Ecto neural progenitor cell (in vitro differentiated cells): Measurements from ENCODE around the gene RNF32.
"Not testable (repeated sequence)": the region's sequence is repeated elsewhere in the genome, so short reads cannot be mapped to it uniquely, and the experiment has no call there.

Experiments used
- DNase-seq: peaks from one replicate; pipeline ENCODE4 v3.0.0-alpha.2; 2018; ENCODE audit warnings: low spot score

RNF32 gene

DNA sequence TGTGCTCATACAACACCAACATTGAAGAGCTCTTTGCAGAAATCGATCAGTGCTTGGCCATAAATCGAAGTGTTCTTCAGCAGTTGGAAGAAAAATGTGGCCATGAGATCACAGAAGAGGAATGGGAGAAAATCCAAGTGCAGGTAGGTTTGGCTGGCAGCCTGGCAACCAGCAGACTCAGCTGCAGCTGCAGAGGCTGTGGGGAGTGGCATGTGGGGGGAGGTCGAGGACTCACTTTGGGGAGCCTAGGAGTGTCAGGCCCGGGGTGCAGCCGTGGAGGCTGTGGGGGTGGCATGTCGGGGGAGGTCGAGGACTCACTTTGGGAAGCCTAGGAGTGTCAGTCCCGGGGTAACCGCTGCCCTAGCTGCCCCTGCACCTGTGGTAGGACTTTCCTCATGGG, 35.1 kb downstream of the RNF32 start:
- no peak for DNase-seq

DNA sequence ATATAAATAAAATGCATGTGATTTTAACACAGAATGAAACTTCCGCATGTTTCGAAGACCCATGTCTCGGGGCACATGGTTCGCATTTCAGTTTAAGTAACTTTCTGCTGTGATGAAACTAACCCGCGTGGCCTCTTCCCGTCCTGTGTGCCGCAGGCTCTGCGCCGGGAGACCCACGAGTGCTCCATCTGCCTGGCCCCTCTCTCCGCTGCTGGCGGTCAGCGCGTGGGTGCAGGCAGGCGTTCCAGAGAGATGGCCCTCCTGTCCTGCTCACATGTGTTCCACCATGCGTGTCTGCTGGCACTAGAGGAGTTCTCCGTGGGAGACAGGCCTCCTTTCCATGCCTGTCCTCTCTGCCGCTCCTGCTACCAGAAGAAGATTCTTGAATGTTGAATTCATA, 35.7 kb downstream of the RNF32 start:
- no peak for DNase-seq

DNA sequence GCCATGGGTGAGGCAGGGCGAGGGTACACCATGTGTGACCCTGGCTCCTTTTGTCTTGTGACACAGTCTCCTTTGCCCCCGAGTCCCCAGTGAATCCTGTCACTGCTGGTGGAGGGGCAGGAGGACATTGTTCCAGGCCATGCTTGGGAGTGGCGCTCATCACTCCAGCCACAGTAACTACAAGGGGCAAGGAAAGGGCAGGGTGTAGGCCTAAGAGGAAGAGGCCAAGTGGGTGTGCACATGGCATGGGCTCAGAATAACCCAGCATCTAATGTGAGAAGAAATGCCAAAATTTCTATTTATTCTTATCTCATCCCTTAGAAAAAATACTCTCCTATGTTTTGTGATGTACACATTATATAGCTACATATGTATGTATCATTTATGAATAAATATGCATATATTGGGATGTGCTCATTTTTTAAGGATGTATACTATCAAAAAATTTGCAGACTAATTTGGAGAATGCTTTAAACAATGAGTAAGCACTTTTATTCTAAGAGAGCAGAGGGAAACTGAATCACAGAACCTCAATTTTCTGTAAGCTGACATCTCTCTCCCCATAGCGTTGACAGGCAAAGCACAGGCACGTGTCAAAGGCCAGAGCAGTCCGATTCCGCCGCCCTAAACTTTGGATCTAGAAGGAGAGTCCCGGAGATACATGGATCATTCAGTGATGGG, 36.9 kb downstream of the RNF32 start:
- no peak for DNase-seq

DNA sequence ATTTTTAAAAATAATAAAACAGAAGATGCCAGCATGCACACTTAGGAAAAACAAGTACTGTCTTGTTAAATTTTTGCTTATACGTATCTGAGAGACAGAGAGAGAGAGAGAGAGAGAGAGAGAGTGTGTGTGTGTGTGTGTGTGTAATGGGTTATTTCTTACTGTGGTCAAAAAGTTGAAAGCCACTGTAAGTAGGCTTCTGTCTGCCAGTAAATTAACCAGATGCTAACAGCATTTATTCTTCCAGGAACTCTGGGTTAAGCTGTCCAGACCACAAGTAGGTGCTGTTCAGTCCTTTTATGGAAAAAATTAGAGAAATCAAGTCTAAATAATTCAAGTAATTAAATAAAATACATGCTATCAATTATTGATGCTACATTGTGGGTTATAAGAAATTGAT, 39.7 kb downstream of the RNF32 start:
- DNase-seq = no peak

DNA sequence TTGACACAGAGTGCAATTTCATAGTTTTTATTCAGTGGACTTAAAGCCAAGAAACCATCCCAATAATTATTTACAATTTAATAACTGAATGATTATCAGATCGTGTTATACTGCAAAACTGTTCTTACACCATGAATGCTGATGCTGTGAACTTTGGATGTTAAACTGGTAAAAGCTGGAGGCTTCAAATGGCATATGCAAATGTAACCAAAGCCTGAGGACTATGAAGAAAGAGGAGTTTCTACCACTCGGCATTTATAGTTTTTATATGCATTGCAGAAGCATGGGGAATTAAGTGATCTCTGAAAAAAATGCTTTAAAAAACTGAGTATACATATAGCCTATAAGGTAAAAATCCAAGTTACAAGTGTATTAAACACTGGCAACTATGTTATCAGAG, 42.4 kb downstream of the RNF32 start:
- no peak for DNase-seq

DNA sequence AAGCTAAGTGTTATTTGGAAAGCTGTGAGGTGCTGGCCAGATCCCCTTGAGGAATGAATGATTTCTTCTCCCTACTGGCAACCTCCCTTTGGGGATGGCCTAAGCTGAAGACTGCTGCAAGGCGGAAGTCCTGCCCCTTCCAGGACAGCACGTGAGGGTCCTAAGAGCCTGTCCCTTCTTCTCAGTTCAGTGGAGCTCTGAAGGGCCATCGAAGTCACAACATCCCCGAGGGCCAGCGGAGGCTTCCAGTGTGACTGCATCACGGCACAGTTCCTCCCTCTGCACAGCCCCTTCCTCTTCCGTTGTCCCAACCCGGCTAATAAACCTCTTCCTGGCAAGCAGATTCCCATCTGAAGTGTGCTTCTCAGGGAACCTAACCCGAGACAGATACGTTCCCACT, 43.7 kb downstream of the RNF32 start:
- DNase-seq = no peak

DNA sequence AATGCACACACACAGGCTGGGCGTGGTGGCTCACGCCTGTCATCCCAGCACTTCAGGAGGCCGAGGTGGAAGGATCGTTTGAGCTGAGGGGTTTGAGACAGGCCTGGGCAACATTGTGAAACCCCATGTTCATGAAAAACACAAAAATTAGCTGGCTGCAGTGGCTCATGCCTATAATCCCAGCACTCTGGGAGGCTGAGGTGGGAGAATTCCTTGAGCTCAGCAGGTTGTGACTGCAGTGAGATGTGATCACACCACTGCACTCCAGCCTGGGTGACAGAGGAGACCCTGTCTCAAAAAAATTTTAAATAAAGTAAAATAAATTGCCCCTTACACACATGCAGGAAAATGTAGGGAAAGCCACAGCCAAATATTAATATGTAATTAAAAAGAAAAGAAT, 44.1 kb downstream of the RNF32 start:
- DNase-seq = no peak

DNA sequence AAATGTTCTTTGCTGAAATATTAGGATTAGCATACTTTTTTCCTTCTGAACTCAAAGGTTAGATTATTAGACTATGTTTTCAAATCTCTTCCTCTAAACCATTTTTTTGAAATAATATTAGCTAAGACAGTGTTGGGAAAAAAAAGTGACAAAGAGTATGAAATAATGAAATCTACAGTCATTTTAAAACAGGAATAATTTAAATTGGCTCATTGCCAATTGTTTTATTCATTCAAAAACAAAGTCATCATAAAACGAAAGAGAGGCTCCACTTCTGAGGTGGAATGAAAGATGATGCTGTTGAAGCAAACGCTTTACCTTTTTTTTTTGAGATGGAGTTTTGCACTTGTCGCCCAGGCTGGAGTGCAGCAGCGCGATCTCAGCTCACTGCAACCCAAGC, 51.2 kb downstream of the RNF32 start:
- no peak for DNase-seq

DNA sequence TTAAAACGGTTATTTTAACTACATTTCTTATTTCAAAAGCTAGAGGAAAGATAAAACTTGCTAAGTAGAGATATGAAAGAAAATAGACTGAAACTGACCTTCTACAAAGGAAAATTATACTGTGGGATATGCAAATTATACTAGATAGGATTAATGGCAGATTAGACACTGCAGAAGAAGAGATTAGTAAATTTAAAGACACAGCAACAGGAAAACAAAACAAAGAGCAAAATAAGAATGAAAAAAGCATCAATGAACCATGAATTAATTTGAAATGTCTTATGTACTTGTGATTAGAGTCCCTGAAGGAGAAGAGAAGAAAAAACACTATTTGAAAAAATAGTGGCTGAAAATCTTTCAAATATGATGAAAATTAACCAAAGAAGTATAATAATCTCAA, 52.3 kb downstream of the RNF32 start:
- DNase-seq = no peak

DNA sequence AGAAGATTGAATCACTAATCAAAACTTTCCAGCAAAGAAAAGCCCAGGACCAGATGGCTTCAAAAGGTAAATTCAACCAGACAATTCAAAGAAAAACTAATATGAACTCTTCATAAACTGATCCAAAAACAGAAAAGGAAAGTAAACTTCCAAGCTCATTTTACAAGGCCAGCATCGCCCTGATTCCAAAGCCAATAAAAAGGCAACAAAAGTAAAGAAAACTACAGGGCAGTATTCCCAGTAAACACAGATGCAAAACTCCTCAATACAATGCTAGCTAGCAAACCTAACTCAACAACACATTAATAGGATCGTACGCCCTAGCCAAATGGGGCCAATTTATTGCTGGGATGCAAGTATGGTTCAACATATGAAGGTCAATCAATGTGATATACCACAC, 53.1 kb downstream of the RNF32 start:
- DNase-seq = no peak

DNA sequence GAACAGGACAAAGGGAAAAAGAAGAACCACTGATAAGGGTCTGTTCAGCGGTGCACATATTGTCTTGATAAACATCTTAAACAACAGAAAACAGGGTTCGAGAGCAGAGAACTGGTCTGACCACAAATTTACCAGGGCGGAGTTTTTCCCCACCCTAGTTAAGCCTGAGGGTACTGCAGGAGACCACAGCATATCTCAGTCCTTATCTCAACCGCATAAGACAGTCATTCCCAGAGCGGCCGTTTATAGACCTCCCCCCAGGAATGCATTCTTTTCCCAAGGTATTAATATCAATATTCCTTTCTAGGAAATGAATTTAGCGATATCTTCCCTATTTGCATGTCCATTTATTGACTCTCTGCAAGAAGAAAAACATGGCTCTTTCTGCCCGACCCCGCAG, 56.7 kb downstream of the RNF32 start:
- DNase-seq = not testable (repeated sequence)

DNA sequence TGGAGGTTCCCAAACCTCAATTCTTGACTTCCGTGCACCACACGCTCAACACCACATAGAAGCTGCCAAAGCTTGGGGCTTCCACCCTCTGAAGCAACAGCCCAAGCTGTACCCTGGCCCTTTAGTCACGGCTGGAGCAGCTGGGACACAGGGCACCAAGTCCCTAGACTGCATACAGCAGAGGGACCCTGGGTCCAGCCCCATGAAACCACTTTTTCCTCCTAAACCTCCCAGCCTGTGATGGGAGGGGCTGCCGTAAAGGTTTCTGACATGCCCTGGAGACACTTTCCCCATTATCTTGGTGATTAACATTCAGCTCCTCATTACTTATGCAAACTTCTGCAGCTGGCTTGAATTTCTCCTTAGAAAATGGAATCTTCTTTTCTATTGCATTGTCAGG, 57.9 kb downstream of the RNF32 start:
- DNase-seq = not testable (repeated sequence)

DNA sequence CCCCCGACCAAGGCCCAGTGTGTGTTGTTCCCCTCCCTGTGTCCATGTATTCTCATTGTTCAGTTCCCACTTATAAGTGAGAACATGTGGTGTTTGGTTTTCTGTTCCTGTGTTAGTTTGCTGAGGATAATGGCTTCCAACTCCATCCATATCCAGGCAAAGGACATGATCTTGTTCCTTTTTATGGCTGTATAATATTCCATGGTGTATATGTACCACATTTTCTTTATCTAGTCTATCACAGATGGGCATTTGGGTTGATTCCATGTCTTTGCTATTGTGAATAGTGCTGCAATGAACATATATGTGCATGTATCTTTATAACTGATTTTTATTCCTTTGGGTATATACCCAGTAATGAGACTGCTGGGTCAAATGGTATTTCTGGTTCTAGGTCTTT, 61.2 kb downstream of the RNF32 start:
- DNase-seq = not testable (repeated sequence)

DNA sequence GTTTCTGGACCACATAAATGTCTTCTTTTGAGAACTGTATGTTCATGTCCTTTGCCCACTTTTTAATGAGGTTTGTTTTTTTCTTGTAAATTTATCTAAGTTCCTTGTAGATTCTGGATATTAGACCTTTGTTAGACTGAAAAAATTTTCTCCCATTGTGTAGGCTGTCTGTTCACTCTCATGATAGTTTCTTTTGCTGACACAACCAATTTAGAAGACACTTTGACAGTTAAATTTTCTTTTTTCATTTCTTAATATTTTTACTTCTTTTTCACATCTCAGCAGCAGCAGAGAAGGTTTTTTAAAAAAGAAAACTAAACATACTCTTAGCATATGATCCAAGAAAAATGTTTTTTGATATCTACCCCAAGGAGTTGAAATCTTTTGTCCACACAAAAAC, 61.8 kb downstream of the RNF32 start:
- DNase-seq = no peak

DNA sequence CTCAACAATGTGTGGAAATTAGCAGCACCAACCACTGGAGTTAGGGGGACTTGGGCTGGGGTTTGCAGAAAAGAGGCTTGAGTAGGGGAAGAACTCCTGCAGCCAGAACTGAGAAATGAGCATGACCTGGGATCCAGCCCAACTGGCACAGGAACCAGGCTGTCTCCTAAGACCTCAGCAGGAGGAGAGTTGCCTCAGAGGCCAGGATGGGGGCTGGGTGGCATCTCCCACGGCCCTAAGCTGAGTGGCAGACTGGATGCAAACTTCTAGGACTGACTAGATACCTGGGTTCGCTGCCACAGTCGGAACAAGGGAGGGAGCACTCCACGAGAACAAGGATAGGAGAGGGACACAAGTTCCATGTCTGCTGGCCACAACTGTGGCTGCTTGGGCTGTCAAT, 62.6 kb downstream of the RNF32 start:
- no peak for DNase-seq

DNA sequence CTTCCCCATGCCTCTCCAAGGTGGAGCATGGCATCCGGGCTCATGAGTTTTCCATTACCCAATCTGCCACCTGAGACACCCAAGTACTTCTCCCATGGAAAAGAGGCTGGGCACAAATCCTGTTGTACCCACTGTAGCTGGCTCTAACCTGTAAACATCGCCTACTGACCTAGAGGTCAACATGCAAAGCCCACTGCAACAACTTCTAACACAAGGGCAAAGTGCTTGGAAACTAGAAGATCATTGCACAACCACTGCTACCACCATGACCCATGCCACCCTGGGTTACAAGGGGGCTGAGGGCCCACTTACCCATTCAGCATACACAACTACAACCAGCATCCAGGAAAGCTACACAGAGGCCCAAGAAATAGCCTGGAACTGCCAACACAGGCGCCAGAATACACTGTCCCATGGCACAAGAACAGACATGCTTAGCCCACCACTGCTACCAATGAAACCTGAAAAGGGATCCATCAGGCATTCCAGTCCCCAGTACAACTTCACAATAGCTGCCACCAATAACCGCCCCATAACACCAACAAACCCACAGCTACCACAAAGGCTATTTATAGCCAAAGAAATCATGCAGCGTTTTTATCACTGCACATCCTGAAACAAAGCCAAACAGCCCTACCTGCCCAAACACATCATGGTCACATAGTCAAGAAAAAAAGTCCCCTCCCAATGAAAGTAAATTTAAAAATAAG, 63.4 kb downstream of the RNF32 start:
- DNase-seq = no peak

DNA sequence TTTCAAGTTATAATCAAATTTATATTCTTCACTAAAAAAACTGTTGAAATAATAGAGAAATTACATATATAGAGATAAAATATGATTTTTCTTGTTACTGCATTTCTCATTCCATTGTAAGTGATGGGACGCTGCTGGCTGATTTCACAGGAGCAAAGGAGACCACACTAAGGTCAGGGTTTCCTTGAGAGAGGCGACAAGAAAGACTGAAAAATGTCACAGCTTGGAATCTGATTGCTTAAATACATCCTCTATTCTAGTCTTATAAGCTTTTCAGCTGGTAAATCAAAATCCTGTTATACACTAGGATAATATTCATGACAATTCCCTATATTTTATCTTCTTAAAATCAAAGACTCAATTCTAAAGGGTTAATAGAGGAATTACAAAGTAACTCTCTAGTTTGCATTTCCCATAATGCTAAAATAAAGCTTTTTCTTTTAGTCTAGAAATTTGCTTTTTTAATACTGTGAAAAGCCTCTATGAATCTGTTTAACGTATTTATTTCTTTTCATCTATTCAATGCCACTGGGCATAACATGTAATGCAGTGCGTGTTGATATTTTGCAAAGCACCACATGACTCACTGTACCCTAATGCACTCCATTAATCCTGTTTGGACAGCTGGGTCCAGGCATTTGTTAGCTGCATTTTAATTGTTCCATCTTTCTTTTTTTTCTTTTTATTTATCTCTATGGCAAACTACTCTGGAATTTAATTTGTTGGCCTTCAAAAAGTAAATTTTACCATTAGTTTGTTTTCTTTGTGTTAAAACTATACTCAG, 81.7 kb downstream of the RNF32 start:
- no peak for DNase-seq

DNA sequence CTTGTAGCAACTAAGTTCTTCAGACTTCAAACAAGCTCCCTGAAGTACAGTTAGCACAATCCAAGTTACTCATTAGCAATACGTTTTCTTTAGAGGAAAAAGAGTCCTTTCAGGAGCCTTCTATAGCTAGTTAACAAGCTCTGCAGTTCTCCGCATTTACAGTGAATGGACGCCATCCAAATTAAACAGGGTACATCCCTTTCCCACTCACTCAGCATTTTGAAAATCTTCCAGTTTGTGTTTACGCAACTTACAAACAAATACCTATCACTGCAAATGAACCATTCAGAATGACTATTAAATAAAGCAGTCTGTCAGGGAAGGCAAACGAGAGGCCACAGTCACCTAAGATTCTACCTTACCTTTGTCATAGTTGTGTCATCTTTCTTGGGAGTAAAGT, 84.5 kb downstream of the RNF32 start:
- no peak for DNase-seq

DNA sequence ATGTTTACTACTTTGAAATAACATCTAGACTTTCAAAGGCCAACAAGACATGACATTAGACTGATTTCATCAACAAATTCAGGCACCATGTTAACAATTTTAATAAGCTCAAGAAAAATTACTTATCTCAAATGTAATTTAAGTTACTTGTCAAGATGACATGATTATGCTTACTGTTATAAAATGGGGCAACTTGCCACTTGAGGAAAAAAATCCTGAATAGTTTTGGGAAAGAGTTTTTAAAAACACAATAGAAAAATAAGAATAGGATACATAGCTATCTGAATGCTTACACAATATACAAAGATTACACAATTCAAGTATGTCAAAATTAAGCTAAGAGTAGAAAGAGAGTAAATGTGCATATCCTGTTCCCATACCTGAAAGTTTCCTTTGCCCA, 85.4 kb downstream of the RNF32 start:
- DNase-seq = no peak
